Thymus (tissue), 11 donors: ENCODE data around the gene SNAP29. TPM values are rescaled to one million over a fixed set of nuclear protein-coding genes. Genes with fewer than 3 reads are reported as not detected.
"Not testable (repeated sequence)": the region's sequence is repeated elsewhere in the genome, so short reads cannot be mapped to it uniquely, and the experiment has no call there.

Source experiments
- DNase-seq, 9 donors: peaks; one replicate each; pipeline ENCODE4 v3.0.0-alpha.2; 2013; ENCODE audit warnings: low spot score in 9 of 9, low read depth in 6 of 9, missing footprints in 1 of 9
- H3K27ac ChIP-seq, 2 donors: one replicate each; pipeline ENCODE4 v1.5.1; 2013; ENCODE audit warnings: control low read depth in 1 of 2, low read depth in 1 of 2, low read length in 1 of 2, mild to moderate bottlenecking in 1 of 2, moderate library complexity in 1 of 2
- H3K27me3 ChIP-seq, 2 donors: one replicate each; pipeline ENCODE4 v1.5.1; 2013; ENCODE audit warnings: low read length in 1 of 2; ENCODE audit not compliant: control insufficient read depth in 2 of 2, insufficient read depth in 1 of 2
- H3K36me3 ChIP-seq, 2 donors: one replicate each; pipeline ENCODE4 v1.5.1; 2013; ENCODE audit warnings: low read length in 1 of 2, mild to moderate bottlenecking in 1 of 2, moderate library complexity in 1 of 2; ENCODE audit not compliant: control insufficient read depth in 2 of 2, insufficient read depth in 2 of 2
- H3K4me1 ChIP-seq, 2 donors: one replicate each; pipeline ENCODE4 v1.5.1; 2013; ENCODE audit warnings: low read length in 2 of 2; ENCODE audit not compliant: control insufficient read depth in 2 of 2, insufficient read depth in 2 of 2
- H3K4me3 ChIP-seq, 2 donors: one replicate each; pipeline ENCODE4 v1.5.1; 2013; ENCODE audit warnings: low read length in 2 of 2, control low read depth in 1 of 2, mild to moderate bottlenecking in 1 of 2
- H3K9me3 ChIP-seq, 2 donors: one replicate each; pipeline ENCODE4 v1.5.1; 2013; ENCODE audit warnings: low read length in 1 of 2, mild to moderate bottlenecking in 1 of 2; ENCODE audit not compliant: control insufficient read depth in 2 of 2, insufficient read depth in 1 of 2
- WGBS: extraction: QIAGEN DNeasy Blood & Tissue Kit; methylation state at CpG from one replicate; pipeline ENCODE4 v1.1.7; 2013; 5-methylcytosine and 5-hydroxymethylcytosine counted together
- polyA plus RNA-seq: library from polyadenylated mRNA; stranded (reverse); fragments of 200-250 nt; gene quantifications from one replicate; pipeline ENCODE4 v1.2.3, GENCODE V29; 2013
- total RNA-seq: library from RNA; stranded (reverse); fragments of 120-200 nt; gene quantifications from one replicate; pipeline ENCODE4 v1.2.4, GENCODE V29; 2013
- donor health status: healthy.

Gene SNAP29
- total and polyA plus RNA-seq, 2 donors = 13.4 to 19.2 TPM

DNA sequence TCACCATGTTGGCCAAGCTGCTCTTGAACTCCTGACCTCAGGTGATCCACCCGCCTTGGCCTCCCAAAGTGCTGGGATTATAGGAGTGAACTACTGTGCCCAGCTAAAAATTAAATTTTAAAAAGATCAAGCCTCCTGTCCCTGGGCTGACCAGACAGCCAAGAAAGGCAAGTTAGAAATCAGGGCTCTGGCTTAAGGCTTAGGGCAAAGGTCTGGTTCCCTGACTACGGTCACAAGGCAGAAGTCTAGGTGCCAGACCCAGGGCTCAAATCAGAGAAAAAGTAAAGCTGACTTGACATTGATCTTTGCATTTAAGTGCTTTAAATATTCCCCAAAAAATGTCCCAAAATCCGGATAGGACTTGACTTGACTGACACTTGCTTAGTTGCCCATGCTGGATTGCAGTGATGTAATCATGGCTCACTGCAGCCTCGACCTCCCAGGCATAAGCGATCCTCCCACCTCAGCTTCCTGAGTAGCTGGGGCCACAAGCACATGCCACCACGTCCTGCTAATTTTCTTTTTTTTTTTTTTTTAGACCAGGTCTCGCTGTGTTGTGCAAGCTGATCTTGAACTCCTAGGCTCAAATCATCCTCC is 41.1 kb downstream of the SNAP29 start:
- Histone ChIP-seq H3K27ac (no peak overlapping the region), H3K4me3 (no peak overlapping the region), H3K4me1 (no peaks in the 10 kb centered on the region), H3K36me3 (no peaks in the 10 kb centered on the region), H3K9me3 (no peaks in the 10 kb centered on the region), H3K27me3 (no peaks in the 10 kb centered on the region)
- 71% methylated on average over 7 of the region's 7 CpGs for WGBS
- no peak for DNase-seq

DNA sequence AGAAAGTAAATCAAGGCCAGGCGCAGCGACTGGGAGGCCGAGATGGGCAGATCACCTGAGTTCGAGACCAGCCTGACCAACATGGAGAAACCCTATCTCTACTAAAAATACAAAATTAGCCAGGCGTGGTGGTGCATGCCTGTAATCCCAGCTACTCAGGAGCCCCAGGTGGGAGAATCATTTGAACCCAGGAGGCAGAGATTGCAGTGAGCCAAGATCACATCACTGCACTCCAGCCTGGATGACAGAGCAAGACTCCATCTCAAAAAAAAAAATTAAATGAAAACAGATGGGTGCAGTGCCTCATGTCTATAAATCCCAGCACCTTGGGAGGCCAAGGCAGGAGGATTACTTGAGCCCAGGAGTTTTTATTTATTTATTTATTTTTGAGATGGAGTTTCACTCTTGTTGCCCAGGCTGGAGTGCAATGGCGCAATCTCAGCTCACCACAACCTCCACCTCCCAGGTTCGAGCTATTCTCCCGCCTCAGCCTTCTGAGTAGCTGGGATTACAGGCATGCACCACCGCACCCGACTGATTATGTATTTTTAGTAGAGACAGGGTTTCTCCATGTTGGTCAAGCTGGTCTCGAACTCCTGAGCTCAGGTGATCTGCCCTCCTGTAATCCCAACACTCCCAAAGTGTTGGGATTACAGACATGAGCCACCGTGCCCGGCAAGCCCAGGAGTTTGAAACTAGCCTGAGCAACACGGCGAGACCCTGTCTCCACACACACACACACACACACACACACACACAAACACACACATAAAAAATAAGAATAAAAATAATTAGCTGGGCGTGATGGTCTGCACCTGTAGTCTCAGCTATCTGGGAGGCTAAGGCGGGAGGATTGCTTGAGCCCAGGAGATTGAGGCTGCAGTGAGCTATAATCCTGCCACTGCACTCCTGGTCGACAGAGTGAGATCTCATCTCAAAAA is 42.6 kb downstream of the SNAP29 start:
- H3K27me3 ChIP-seq, H3K27ac ChIP-seq, H3K4me3 ChIP-seq, H3K4me1 ChIP-seq, H3K36me3 ChIP-seq, DNase-seq, H3K9me3 ChIP-seq: not testable (repeated sequence)
- whole genome bisulfite sequencing = 96% methylated on average over 18 of the region's 18 CpGs

DNA sequence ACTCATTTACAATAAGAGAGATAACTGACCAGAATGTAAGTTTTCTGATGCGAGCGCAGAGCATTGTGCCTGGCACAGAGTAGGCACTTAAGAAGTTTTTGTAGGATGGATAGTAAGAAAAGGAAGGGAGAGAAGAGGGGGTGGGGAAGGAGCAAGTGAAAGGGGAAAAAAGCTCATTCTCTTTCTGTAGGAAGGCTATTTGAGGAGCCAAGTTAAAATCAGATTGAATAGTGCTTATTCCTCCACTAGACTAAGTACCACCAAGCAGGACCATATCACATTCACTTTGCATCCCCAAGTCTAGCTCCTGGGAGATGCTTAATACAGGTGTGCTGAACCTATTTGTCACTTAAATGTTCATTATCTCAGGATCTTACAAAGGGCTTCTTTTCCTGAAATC is 44.3 kb downstream of the SNAP29 start:
- no peaks in the 10 kb centered on the region for H3K36me3 ChIP-seq
- H3K27ac ChIP-seq = no peak overlapping the region
- 98% methylated on average over 2 of the region's 2 CpGs for WGBS
- DNase-seq = no peak
- no peaks in the 10 kb centered on the region for H3K27me3 ChIP-seq
- H3K4me3 ChIP-seq = no peak overlapping the region
- no peaks in the 10 kb centered on the region for H3K4me1 ChIP-seq
- H3K9me3 ChIP-seq = no peaks in the 10 kb centered on the region

DNA sequence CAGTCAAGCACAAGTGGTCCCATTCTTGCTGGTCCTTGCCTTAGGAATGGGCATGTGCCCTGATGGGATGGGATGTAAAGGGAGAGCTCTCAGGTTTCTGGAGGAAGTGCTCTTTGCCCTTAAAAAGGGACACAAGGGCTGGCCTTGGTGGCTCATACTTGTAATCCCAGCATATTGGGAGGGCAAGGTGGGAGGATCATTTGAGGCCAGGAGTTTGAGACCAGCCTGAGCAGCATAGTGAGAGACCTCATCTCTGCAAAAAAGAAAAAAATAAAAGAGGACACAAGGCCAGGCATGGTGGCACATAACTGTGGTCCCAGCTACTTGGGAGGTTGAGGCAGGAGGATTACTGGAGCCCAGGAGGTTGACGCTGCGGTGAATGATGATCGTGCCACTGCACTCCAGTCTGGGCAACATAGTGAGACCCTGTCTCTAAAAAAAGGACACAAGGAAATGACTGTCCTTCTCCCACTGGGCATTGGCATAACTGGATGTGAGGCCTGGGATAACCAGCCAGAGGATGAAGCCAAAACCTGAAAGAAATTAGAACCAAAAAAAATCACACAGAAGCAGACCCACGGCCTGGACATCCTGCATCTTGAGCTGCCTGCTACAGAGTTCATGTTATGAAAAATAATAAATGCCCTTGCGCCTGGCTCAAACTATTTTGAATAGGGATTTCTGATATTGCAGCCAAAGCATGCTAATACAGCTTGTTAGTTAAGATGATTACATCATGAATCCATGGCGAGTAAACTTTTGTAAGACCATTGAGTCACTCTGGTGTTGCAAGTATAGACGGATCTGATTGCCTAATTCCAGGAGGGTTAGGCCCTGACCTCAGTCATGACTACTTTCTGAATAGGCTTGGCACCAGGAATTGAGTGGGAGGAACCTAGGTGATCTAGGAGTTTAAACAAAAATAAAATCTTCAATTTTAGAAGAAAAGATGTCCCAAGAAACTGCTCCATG is 45.5 kb downstream of the SNAP29 start:
- H3K27me3 ChIP-seq = no peaks in the 10 kb centered on the region
- 95% methylated on average over 7 of the region's 7 CpGs for WGBS
- no peaks in the 10 kb centered on the region for H3K4me1 ChIP-seq
- H3K36me3 ChIP-seq = no peaks in the 10 kb centered on the region
- no peak overlapping the region for H3K27ac ChIP-seq
- no peak overlapping the region for H3K4me3 ChIP-seq
- no peak for DNase-seq
- H3K9me3 ChIP-seq = no peaks in the 10 kb centered on the region

DNA sequence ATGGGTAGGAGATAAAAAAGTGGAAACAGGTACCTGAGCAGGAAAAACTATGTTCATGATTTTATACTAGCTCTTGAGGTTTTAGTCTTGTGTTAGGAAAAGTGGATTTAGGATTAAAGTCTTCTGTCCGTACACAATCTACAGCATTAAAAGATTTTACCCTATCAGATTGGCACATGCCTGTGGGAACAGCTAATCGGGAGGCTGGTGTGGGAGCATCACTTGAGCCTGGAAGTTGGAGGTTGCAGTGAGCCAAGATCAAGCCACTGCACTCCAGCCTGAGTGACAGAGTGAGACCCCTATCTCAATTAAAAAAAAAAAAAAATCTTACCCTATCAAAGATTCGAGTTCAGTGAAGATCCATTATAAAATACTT is 46.2 kb downstream of the SNAP29 start:
- H3K4me3 ChIP-seq = no peak overlapping the region
- DNase-seq = no peak
- H3K4me1 ChIP-seq = no peaks in the 10 kb centered on the region
- no peaks in the 10 kb centered on the region for H3K27me3 ChIP-seq
- WGBS = 93% methylated on average over 3 of the region's 3 CpGs
- H3K9me3 ChIP-seq = no peaks in the 10 kb centered on the region
- no peaks in the 10 kb centered on the region for H3K36me3 ChIP-seq
- no peak overlapping the region for H3K27ac ChIP-seq

DNA sequence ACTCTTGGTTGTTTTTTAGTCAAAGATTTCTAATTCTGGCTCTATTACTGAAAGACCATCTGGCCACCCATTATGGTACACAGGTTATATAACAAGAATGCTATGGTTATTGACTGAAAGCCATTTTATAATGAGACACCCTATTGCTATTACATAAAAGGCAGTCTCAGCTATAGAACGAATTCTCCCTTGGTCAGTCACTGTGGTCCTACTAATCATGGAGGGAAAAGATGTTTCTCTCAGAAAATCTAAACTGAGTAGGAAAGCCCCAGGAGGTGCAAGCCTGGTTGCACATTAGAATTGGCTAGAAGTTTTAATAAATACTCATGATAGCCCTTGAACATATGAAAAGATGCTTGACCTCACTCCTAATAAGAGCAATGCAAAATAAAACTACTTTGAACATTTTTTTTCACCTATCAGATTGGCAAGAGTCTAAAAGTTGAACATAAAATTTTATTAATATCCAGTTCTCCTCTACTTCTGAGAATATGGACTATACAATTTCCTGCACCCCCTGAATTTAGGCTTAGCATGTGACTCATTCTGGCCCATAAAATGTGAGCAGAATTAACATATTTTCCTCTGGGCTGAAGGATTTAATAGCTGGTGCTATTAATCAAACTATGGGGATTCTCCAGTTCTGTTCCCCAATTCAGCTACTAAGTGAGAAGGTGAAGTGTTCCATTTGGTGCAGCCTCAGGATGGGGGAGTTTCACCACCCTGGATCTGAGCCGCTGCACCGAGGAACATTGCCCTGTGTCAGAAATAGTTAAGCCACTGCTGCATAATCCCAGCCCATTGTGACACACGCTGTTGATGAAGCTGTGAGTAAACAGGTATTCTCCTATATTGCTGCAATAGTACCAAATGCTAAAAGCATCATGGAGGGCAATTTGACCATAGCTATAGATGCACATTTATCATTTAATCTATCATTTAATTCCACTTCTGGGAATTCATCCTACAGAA is 46.9 kb downstream of the SNAP29 start:
- no peaks in the 10 kb centered on the region for H3K27me3 ChIP-seq
- no peak overlapping the region for H3K4me3 ChIP-seq
- no peak for DNase-seq
- no peaks in the 10 kb centered on the region for H3K9me3 ChIP-seq
- 94% methylated on average over 4 of the region's 4 CpGs for WGBS
- H3K4me1 ChIP-seq = no peaks in the 10 kb centered on the region
- H3K36me3 ChIP-seq = no peaks in the 10 kb centered on the region
- no peak overlapping the region for H3K27ac ChIP-seq

DNA sequence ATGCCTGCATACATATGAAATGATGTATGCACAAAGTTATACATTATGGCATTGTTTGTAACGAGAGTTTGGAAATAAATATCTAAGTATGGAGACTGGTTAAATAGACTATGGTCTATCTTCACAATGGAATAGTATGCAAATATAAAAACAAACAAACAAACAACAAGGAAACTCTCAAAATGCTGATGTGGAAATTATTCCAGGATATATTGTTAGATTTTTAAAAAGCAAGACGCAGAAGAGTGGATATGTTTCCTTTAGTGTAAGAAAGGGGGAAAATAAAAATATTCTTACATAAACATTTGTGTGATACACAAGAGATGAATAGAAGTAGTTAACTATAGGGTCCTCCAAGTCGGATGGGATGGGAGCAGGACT is 47.6 kb downstream of the SNAP29 start:
- 98% methylated on average over 3 of the region's 3 CpGs for WGBS
- no peaks in the 10 kb centered on the region for H3K36me3 ChIP-seq
- H3K9me3 ChIP-seq = no peaks in the 10 kb centered on the region
- no peak for DNase-seq
- no peak overlapping the region for H3K4me3 ChIP-seq
- H3K4me1 ChIP-seq = no peaks in the 10 kb centered on the region
- no peaks in the 10 kb centered on the region for H3K27me3 ChIP-seq
- H3K27ac ChIP-seq = no peak overlapping the region

DNA sequence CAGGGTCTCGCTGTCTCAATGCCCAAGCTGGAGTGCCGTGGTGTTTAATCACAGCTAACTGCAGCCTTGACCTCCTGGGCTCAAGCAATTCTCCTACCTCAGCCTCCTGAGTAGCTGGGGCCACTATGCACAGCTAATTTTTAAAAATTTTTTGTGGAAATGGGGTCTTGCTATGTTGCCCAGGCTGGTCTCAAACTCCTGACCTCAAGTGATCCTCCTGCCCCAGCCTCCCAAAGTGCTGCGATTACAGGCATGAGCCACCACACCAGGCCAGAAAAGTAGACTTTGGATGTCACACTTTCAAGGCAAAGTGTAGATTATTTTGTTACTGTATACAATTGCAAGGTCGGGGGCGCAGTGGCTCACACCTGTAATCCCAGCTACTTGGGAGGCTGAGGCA is 49.9 kb downstream of the SNAP29 start:
- not testable (repeated sequence) for H3K36me3 ChIP-seq, H3K27me3 ChIP-seq, H3K9me3 ChIP-seq, H3K4me3 ChIP-seq, H3K4me1 ChIP-seq, DNase-seq, H3K27ac ChIP-seq
- WGBS = 98% methylated on average over 5 of the region's 5 CpGs
